ENCODE data around the gene TMEM181. TPM values are rescaled to one million over a fixed set of nuclear protein-coding genes. Genes with fewer than 3 reads are reported as not detected.
"Not testable (repeated sequence)": the region's sequence is repeated elsewhere in the genome, so short reads cannot be mapped to it uniquely, and the experiment has no call there.

TMEM181 gene
- total RNA-seq, 2 experiments from 2014 or later, result 14.8 to 16.3 TPM

GRCh38 chr6:158645064-158646022 lies 85.5 kb downstream of the TMEM181 start:
- ChIA-PET POLR2A (interaction anchor here (1.3 to 3.7 kb wide), 3 partner anchors 8 to 46 kb away, joined by 3 to 53 read pairs (median 4); no protein-coding TSS in a partner anchor), CTCF (interaction anchor here (0.8 to 2.1 kb wide), 3 partner anchors 8 to 59 kb away, joined by 3 to 10 read pairs (median 8); no protein-coding TSS in a partner anchor)

- ChIA-PET POLR2A (interaction anchor here (1.3 kb wide), 1 partner anchor 16 kb away, joined by 3 read pairs; no protein-coding TSS in a partner anchor), CTCF (interaction anchor here (0.8 to 2.1 kb wide), 3 partner anchors 16 to 58 kb away, joined by 3 to 8 read pairs (median 3); no protein-coding TSS in a partner anchor)
Observed at GRCh38 chr6:158646023-158646910, 86.4 kb downstream of the TMEM181 start.

GRCh38 chr6:158647501-158647900 lies 87.6 kb downstream of the TMEM181 start:
- ChIA-PET CTCF (interaction anchor here (0.6 kb wide), 1 partner anchor 60 kb away, joined by 3 read pairs; no protein-coding TSS in a partner anchor), POLR2A (no interaction called here)

- ChIA-PET POLR2A (interaction anchor here (0.7 to 1.4 kb wide), 4 partner anchors 8 to 885 kb away, joined by 3 to 4 read pairs (median 4); no protein-coding TSS in a partner anchor), CTCF (no interaction called here)
Observed at GRCh38 chr6:158648682-158649131, 88.8 kb downstream of the TMEM181 start.

- ChIA-PET POLR2A (interaction anchor here (0.7 to 1.4 kb wide), 6 partner anchors 8 to 885 kb away, joined by 3 to 4 read pairs (median 4); no protein-coding TSS in a partner anchor), CTCF (interaction anchor here (0.6 to 1.5 kb wide), 3 partner anchors 41 to 364 kb away, joined by 3 to 6 read pairs (median 5); no protein-coding TSS in a partner anchor)
Observed at GRCh38 chr6:158649289-158650143, 89.6 kb downstream of the TMEM181 start, which contains the start of gene SYTL3. TSS of gene SYTL3 (plus strand) at chr6:158650054. CDS start at chr6:158663269, 13,215 bp downstream.

- ChIA-PET POLR2A (interaction anchor here (0.6 to 1.9 kb wide), 3 partner anchors 8 to 123 kb away, joined by 3 to 53 read pairs (median 6); partner anchors contain the start of gene DYNLT1), CTCF (interaction anchor here (1.4 to 2.5 kb wide), 3 partner anchors 8 to 39 kb away, joined by 3 to 10 read pairs (median 7); partner anchors contain the start of gene DYNLT1)
Observed at GRCh38 chr6:158651981-158652737, 92.3 kb downstream of the TMEM181 start.

- CTCF ChIA-PET, result interaction anchor here (1.0 to 2.5 kb wide), 3 partner anchors 9 to 37 kb away, joined by 3 to 10 read pairs (median 7); partner anchors contain the start of gene DYNLT1
- POLR2A ChIA-PET, result interaction anchor here (0.6 to 1.9 kb wide), 6 partner anchors 10 to 454 kb away, joined by 3 to 53 read pairs (median 4); partner anchors contain the start of gene DYNLT1
Observed at GRCh38 chr6:158653577-158654354, 93.9 kb downstream of the TMEM181 start.

- POLR2A ChIA-PET, result interaction anchor here (1.2 kb wide), 1 partner anchor 11 kb away, joined by 4 read pairs; no protein-coding TSS in a partner anchor
- CTCF ChIA-PET, result interaction anchor here (2.5 kb wide), 1 partner anchor 36 kb away, joined by 7 read pairs; no protein-coding TSS in a partner anchor
Observed at GRCh38 chr6:158654498-158654897, 94.6 kb downstream of the TMEM181 start.

- ChIA-PET CTCF (no interaction called here), POLR2A (interaction anchor here (1.2 kb wide), 1 partner anchor 12 kb away, joined by 4 read pairs; no protein-coding TSS in a partner anchor)
Observed at GRCh38 chr6:158654960-158655489, 95.1 kb downstream of the TMEM181 start.

- CTCF ChIA-PET, result no interaction called here
- POLR2A ChIA-PET, result interaction anchor here (0.5 to 1.2 kb wide), 2 partner anchors 13 to 24 kb away, joined by 4 to 5 read pairs; no protein-coding TSS in a partner anchor
Observed at GRCh38 chr6:158655569-158656450, 95.9 kb downstream of the TMEM181 start.

- CTCF ChIA-PET, POLR2A ChIA-PET: not testable (repeated sequence)
Observed at GRCh38 chr6:158656986-158657385, 97.1 kb downstream of the TMEM181 start.

- POLR2A ChIA-PET, result interaction anchor here (3.2 kb wide), 1 partner anchor 17 kb away, joined by 12 read pairs; the partner anchor contains the start of gene DYNLT1
- CTCF ChIA-PET, result interaction anchor here (0.8 to 2.1 kb wide), 4 partner anchors 15 to 39 kb away, joined by 3 to 6 read pairs (median 4); no protein-coding TSS in a partner anchor
Observed at GRCh38 chr6:158660333-158660754, 100.5 kb downstream of the TMEM181 start.

- ChIA-PET CTCF (no interaction called here), POLR2A (interaction anchor here (3.2 kb wide), 1 partner anchor 17 kb away, joined by 12 read pairs; the partner anchor contains the start of gene DYNLT1)
Observed at GRCh38 chr6:158661156-158661685, 101.3 kb downstream of the TMEM181 start.

- CTCF ChIA-PET, result interaction anchor here (1.0 to 1.8 kb wide), 2 partner anchors 16 to 29 kb away, joined by 3 to 4 read pairs; no protein-coding TSS in a partner anchor
- POLR2A ChIA-PET, result no interaction called here
Observed at GRCh38 chr6:158662607-158662953, 102.7 kb downstream of the TMEM181 start.

Measured in activated CD8-positive, alpha-beta memory T cell treated with anti-CD3 and anti-CD28 coated beads for 36 hours (primary cell).